K562 (cell line): ENCODE data around the gene SLC9B1. TPM values are rescaled to one million over a fixed set of nuclear protein-coding genes. Genes with fewer than 3 reads are reported as not detected.

ENCODE experiments used
- ATAC-seq: fragments of 200-7000 bp; cut with Tn5 transposase; 3 replicates; pipeline ENCODE4 v1.9.1; 2020; ENCODE audit warnings: moderate library complexity
- BruUV-seq: library from RNA; stranded (reverse); fragments of 400-500 nt; replicated peaks from 2 replicates; lab custom pipeline; 2021; lab: Mats Ljungman, UMichigan
- CTCF ChIA-PET: fragments of 300-600 bp; formaldehyde crosslinking; extraction: SDS; loops from one replicate; lab custom pipeline; 2021; ENCODE audit warnings: low intra/inter-chr PET ratio; lab: Yijun Ruan, JAX
- POLR2A ChIA-PET: fragments of 300-600, 350-650 bp; sonication (Branson Sonifier 250); formaldehyde crosslinking; extraction: SDS; loops from one replicate; lab custom pipeline; 2021; ENCODE audit warnings: antibody characterized with exemption, inconsistent platforms; lab: Yijun Ruan, JAX
- DNase-seq, 4 experiments: peaks; one replicate each; pipeline versions ENCODE4 v3.0.0 to v3.0.0-alpha.2; 2011 to 2018; ENCODE audit warnings: low spot score in 3 of 4, mixed read lengths in 3 of 4; ENCODE audit errors: extremely low read depth in 1 of 4
- FAIRE-seq: peaks from 2 replicates; lab custom pipeline; 2011; peaks lifted over from hg19 to GRCh38; lab: Jason Lieb, UNC
- H2AFZ ChIP-seq: 2 replicates; pipeline ENCODE4 v1.6.0; 2011; ENCODE audit warnings: low read depth, low read length, control low read depth, inconsistent platforms
- H3K27ac ChIP-seq: fragments of 200-600 bp; 3 replicates; pipeline ENCODE4 v1.8.0; 2011; ENCODE audit warnings: low read depth, mild to moderate bottlenecking, control low read depth, inconsistent platforms, low read length, moderate library complexity, mixed read lengths; ENCODE audit errors: extremely low read depth
- H3K27me3 ChIP-seq, 2 experiments: fragments of 300-600 bp in 1 of 2; 2 replicates in 1 of 2; 3 replicates in 1 of 2; pipeline versions ENCODE4 v1.6.0 to v1.8.0; 2011; ENCODE audit warnings: inconsistent platforms in 2 of 2, low read length in 2 of 2, mild to moderate bottlenecking in 1 of 2, mixed read lengths in 1 of 2, moderate library complexity in 1 of 2; ENCODE audit not compliant: control insufficient read depth in 2 of 2, insufficient read depth in 2 of 2
- H3K36me3 ChIP-seq: fragments of 300-600 bp; 3 replicates; pipeline ENCODE4 v1.8.0; 2011; ENCODE audit warnings: mild to moderate bottlenecking, low read length, inconsistent platforms; ENCODE audit not compliant: control insufficient read depth, insufficient read depth
- H3K4me1 ChIP-seq, 2 experiments: fragments of 200-600 bp in 1 of 2; replicated peaks in 1 of 2; 2 replicates in 1 of 2; 3 replicates in 1 of 2; pipeline versions ENCODE4 v1.5.1 to v1.8.0; 2011; ENCODE audit warnings: inconsistent platforms in 2 of 2, low read length in 2 of 2, mild to moderate bottlenecking in 1 of 2, mixed read lengths in 1 of 2, moderate library complexity in 1 of 2; ENCODE audit not compliant: control insufficient read depth in 2 of 2, insufficient read depth in 2 of 2
- H3K4me2 ChIP-seq: 2 replicates; pipeline ENCODE4 v1.6.1; 2011; ENCODE audit warnings: low read length, control low read depth, inconsistent platforms, mixed read lengths; ENCODE audit not compliant: insufficient read depth
- H3K4me3 ChIP-seq: fragments of 200-600 bp; sonication (generic), shearing (Covaris generic); 2 replicates; pipeline ENCODE4 v1.5.1; 2016; ENCODE audit warnings: control low read depth, inconsistent platforms
- H3K79me2 ChIP-seq: fragments of 200-600 bp; 3 replicates; pipeline ENCODE4 v1.8.0; 2011; ENCODE audit warnings: low read length, inconsistent platforms; ENCODE audit not compliant: control insufficient read depth, insufficient read depth
- H3K9ac ChIP-seq, 2 experiments: 2 replicates each; pipeline versions ENCODE4 v1.6.0 to v1.6.1; 2011; ENCODE audit warnings: low read depth in 2 of 2, low read length in 2 of 2, control low read depth in 1 of 2, inconsistent platforms in 1 of 2, mild to moderate bottlenecking in 1 of 2, mixed read lengths in 1 of 2; ENCODE audit not compliant: insufficient read depth in 1 of 2
- H3K9me1 ChIP-seq: one replicate; pipeline ENCODE4 v1.6.0; 2011; ENCODE audit warnings: inconsistent platforms, mild to moderate bottlenecking, low read length, moderate library complexity; ENCODE audit not compliant: control insufficient read depth, insufficient read depth
- H3K9me3 ChIP-seq: replicated peaks from 2 replicates; pipeline ENCODE4 v1.5.1; 2011; ENCODE audit warnings: low read depth, low read length, inconsistent platforms; ENCODE audit not compliant: control insufficient read depth, insufficient read depth
- H4K20me1 ChIP-seq: replicated peaks from 2 replicates; pipeline ENCODE4 v1.6.1; 2011; ENCODE audit warnings: low read length, inconsistent platforms, mixed read lengths; ENCODE audit not compliant: control insufficient read depth, insufficient read depth
- CHD1 ChIP-seq: fragments of 200-600 bp; sonication (generic); IDR thresholded peaks from one replicate; pipeline ENCODE4 v1.6.1; 2012; ENCODE audit warnings: mild to moderate bottlenecking, moderate library complexity, low read length, inconsistent platforms
- GATAD2A ChIP-seq: fragments of 450-650 bp; IDR thresholded peaks from 2 replicates; pipeline ENCODE4 v1.6.1; 2017
- ZNF3 ChIP-seq: fragments of 250-450 bp; sonication (Bioruptor Pico); IDR thresholded peaks from 2 replicates; pipeline ENCODE4 v1.5.0; 2021; ENCODE audit warnings: mild to moderate bottlenecking, moderate library complexity
- ZNF408 ChIP-seq: fragments of 250-450 bp; sonication (Bioruptor Pico); IDR thresholded peaks from 2 replicates; pipeline ENCODE4 v1.4.0; 2020; ENCODE audit warnings: low read depth, mild to moderate bottlenecking, moderate library complexity
- ZNF584 ChIP-seq: fragments of 200-800 bp; sonication (Bioruptor generic); IDR thresholded peaks from 2 replicates; pipeline ENCODE4 v1.6.1; 2016; ENCODE audit warnings: low read depth, mild to moderate bottlenecking, missing genetic modification characterization, missing compliant biosample characterization
- WGBS: fragments of 100-300 bp; shearing (Covaris generic); methylation state at CpG from one replicate; pipeline ENCODE4 v1.1.6; 2016; ENCODE audit warnings: low coverage, mixed read lengths; ENCODE audit not compliant: insufficient coverage; ENCODE audit errors: missing lambda C conversion rate; 5-methylcytosine and 5-hydroxymethylcytosine counted together
- in situ Hi-C: fragments of 300-500 bp; cut with MboI; formaldehyde crosslinking; loops from 4 replicates; pipeline ENCODE4 v1.15.0; 2018; ENCODE audit warnings: inconsistent platforms, mixed read lengths
- intact Hi-C: fragments of 100-400 bp; cut with micrococcal nuclease; formaldehyde crosslinking; loops from 2 replicates; pipeline ENCODE4 v1.14.2; 2022
- polyA plus RNA-seq, 8 experiments: library from polyadenylated mRNA; depleted of rRNA in 4 of 8; stranded (reverse) in 5 of 8; unstranded in 3 of 8; fragments of >200 nt; fragmentation: Nextera tagmentation in 2 of 8; fragmentation: Illumina TruSeq in 1 of 8; extraction: Ambion mirVana in 2 of 8; extraction: Trizol in 1 of 8; gene quantifications; 2 replicates each; pipeline versions ENCODE4 v1.2.1 to v1.2.3, GENCODE V29; 2011 to 2014; ENCODE audit warnings: inconsistent platforms in 1 of 8, missing spikeins in 1 of 8
- total RNA-seq, 7 experiments: library from RNA; depleted of rRNA in 6 of 7; stranded (reverse); fragments of >200 nt in 6 of 7; fragmentation: Illumina TruSeq in 2 of 7; extraction: Trizol in 2 of 7; gene quantifications; 2 replicates each; pipeline versions ENCODE4 v1.2.1 to v1.2.3, GENCODE V29; 2011 to 2021; ENCODE audit warnings: low replicate concordance in 1 of 7

SLC9B1 gene
- total and polyA plus RNA-seq, 9 of the 15 experiments (the other 6 are each of a cell fraction or from before 2014, with no cell fraction given), result 0.21 to 1.3 (median 0.51) TPM

- no peak for DNase-seq
- H3K9me3 ChIP-seq, result no peaks in the 10 kb centered on the region
- H3K4me1 ChIP-seq, result peaks cover 0 to 12% of the 10 kb centered on the region in 2 experiments; a peak in 3 of 5 replicates
- intact Hi-C loops (no loop called here), in situ Hi-C loops (no loop called here)
- H3K27ac ChIP-seq, result peak overlapping the region; percentile 31; the same call in 1 of the 3 replicates
- H3K27me3 ChIP-seq, result no peaks in the 10 kb centered on the region
- ChIA-PET POLR2A (interaction anchor here (0.8 to 1.3 kb wide), 3 partner anchors 11 to 74 kb away, joined by 3 to 5 read pairs (median 4); partner anchors contain the start of gene UBE2D3), CTCF (no interaction called here)
- H4K20me1 ChIP-seq, result 0 out of 2 replicates have a peak, but pooled peaks cover 4% of the 10 kb centered on the region
- H2AFZ ChIP-seq, result no peak overlapping the region
- ATAC-seq, result peak; percentile 65
- TF ChIP-seq CHD1 (no peak), ZNF584 (CRISPR knock-in tag) (no peak), ZNF408 (CRISPR knock-in tag) (no peak)
- H3K4me2 ChIP-seq, result no peak overlapping the region
- BruUV-seq, result no TSS peak
- no peak overlapping the region for H3K9ac ChIP-seq
- no peak for FAIRE-seq
- H3K4me3 ChIP-seq, result no peak overlapping the region
- H3K36me3 ChIP-seq, result peaks cover 22% of the 10 kb centered on the region
- 64% methylated on average over 2 of the region's 2 CpGs for WGBS
- H3K9me1 ChIP-seq, result no peaks in the 10 kb centered on the region
- H3K79me2 ChIP-seq, result peaks cover 42% of the 10 kb centered on the region
These were observed 136.2 kb downstream of the SLC9B1 start for GRCh38 chr4:102883278-102883677.

- Histone ChIP-seq H3K79me2 (peaks cover 56% of the 10 kb centered on the region), H2AFZ (no peak overlapping the region), H3K27me3 (no peaks in the 10 kb centered on the region), H3K27ac (no peak overlapping the region), H3K4me2 (no peak overlapping the region), H3K9me1 (no peaks in the 10 kb centered on the region), H3K4me1 (peaks cover 0 to 12% of the 10 kb centered on the region in 2 experiments; a peak in 3 of 5 replicates), H4K20me1 (0 out of 2 replicates have a peak, but pooled peaks cover 4% of the 10 kb centered on the region), H3K4me3 (no peak overlapping the region), H3K9ac (no peak overlapping the region), H3K9me3 (peaks cover 12% of the 10 kb centered on the region), H3K36me3 (peaks cover 33% of the 10 kb centered on the region)
- DNase-seq, result no peak
- 94% methylated on average over 1 of the region's 1 CpG for WGBS
- no peak for ATAC-seq
- in situ Hi-C loops (no loop called here), intact Hi-C loops (no loop called here)
- ChIA-PET CTCF (no interaction called here), POLR2A (no interaction called here)
- FAIRE-seq, result no peak
- no TSS peak for BruUV-seq
- TF ChIP-seq GATAD2A (no peak), ZNF3 (CRISPR knock-in tag) (no peak)
These were observed 138.2 kb downstream of the SLC9B1 start for GRCh38 chr4:102881343-102881742.
